AG04450 (cell line): ENCODE data around the gene LRRC32. TPM values are rescaled to one million over a fixed set of nuclear protein-coding genes. Genes with fewer than 3 reads are reported as not detected.

Source experiments
- CTCF ChIA-PET: fragments of 300-600, 350-600 bp; formaldehyde crosslinking; extraction: SDS; loops from one replicate; lab custom pipeline; 2022; ENCODE audit warnings: antibody characterized with exemption, inconsistent platforms; lab: Charles Lee
- POLR2A ChIA-PET: fragments of 350-600 bp; formaldehyde crosslinking; extraction: SDS; loops from one replicate; lab custom pipeline; 2021; ENCODE audit warnings: antibody characterized with exemption, inconsistent platforms; lab: Yijun Ruan, JAX
- DNase-seq: peaks from one replicate; pipeline ENCODE4 v3.0.0-alpha.2; 2011; ENCODE audit warnings: low read depth, low spot score
- H3K27ac ChIP-seq: one replicate; pipeline ENCODE4 v1.5.1; 2012; ENCODE audit warnings: low read depth, low read length, control low read depth
- H3K27me3 ChIP-seq: one replicate; pipeline ENCODE4 v1.6.0; 2012; ENCODE audit warnings: low read length; ENCODE audit not compliant: control insufficient read depth, insufficient read depth
- H3K4me3 ChIP-seq: 2 replicates; pipeline ENCODE4 v1.5.1; 2011; ENCODE audit warnings: mild to moderate bottlenecking, low read depth, low read length, control low read depth
- H3K9me3 ChIP-seq: 2 replicates; pipeline ENCODE4 v1.5.1; 2012; ENCODE audit warnings: low read length; ENCODE audit not compliant: control insufficient read depth, insufficient read depth
- polyA plus RNA-seq: library from polyadenylated mRNA; depleted of rRNA; stranded (reverse); fragments of >200 nt; gene quantifications from 2 replicates; pipeline ENCODE4 v1.2.3, GENCODE V29; 2011
- TF ChIP-seq, protein P1 (sequence below): IDR thresholded peaks from 2 replicates; pipeline ENCODE4 v1.5.1; 2011; ENCODE audit warnings: low read depth, low read length, control low read depth, inconsistent platforms

LRRC32 gene
- polyA plus RNA-seq, 1 experiment, result 10.9 TPM

GRCh38 chr11:76716268-76716667 is 45.7 kb upstream of the LRRC32 start:
- no peak for DNase-seq
- TF ChIP-seq, protein P1, sequence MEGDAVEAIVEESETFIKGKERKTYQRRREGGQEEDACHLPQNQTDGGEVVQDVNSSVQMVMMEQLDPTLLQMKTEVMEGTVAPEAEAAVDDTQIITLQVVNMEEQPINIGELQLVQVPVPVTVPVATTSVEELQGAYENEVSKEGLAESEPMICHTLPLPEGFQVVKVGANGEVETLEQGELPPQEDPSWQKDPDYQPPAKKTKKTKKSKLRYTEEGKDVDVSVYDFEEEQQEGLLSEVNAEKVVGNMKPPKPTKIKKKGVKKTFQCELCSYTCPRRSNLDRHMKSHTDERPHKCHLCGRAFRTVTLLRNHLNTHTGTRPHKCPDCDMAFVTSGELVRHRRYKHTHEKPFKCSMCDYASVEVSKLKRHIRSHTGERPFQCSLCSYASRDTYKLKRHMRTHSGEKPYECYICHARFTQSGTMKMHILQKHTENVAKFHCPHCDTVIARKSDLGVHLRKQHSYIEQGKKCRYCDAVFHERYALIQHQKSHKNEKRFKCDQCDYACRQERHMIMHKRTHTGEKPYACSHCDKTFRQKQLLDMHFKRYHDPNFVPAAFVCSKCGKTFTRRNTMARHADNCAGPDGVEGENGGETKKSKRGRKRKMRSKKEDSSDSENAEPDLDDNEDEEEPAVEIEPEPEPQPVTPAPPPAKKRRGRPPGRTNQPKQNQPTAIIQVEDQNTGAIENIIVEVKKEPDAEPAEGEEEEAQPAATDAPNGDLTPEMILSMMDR, result no peak
- ChIA-PET CTCF (interaction anchor here (1.4 kb wide), 1 partner anchor 203 kb away, joined by 6 read pairs; no protein-coding TSS in a partner anchor), POLR2A (no interaction called here)
- Histone ChIP-seq H3K9me3 (no peaks in the 10 kb centered on the region; the same call in 1 of the 2 replicates), H3K27ac (no peak overlapping the region), H3K27me3 (peaks cover 16% of the 10 kb centered on the region), H3K4me3 (no peak overlapping the region)

DNA sequence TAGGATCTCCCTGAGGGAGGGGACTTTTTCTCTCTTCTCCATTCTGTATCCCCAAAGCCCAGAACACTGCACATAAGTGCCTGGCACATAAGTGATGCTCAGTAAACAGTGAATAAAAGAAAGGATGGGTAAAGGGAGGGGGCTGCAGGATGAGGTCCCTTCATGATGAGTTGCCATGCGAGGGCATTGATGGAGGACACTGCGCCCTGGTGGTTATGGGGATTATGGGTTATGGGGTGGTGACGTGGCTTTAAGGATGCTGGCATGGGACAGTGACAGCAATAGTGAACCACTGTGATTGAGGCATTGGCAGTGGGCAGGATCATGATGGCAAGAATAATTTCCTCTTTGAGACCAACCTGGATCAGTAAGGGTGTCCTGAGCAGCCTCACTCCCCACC is 43.9 kb upstream of the LRRC32 start:
- Histone ChIP-seq H3K27ac (no peak overlapping the region), H3K4me3 (no peak overlapping the region), H3K27me3 (peaks cover 17% of the 10 kb centered on the region), H3K9me3 (no peaks in the 10 kb centered on the region; the same call in 1 of the 2 replicates)
- TF ChIP-seq, protein P1, result no peak
- POLR2A ChIA-PET, result no interaction called here
- CTCF ChIA-PET, result interaction anchor here (0.7 kb wide), 1 partner anchor 115 kb away, joined by 3 read pairs; no protein-coding TSS in a partner anchor
- no peak for DNase-seq

DNA sequence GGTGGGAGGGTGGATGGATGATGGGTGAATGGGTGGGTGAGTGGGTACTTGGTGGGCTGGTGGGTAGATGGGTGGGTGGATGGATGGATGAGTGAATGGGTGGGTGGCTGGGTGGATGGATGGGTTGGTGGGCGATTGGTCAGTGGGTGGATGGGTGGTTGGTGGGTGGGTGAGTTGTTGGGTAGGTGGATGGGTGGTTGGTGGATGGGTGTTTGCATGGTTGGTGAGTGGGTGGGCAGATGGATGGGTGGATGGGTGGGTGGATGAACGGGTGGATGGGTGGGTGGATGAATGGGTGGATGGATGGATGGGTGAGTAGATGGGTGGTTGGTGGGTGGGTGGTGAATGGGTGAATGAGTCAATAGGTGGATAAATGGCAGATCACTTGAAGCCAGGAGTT is 43.0 kb upstream of the LRRC32 start:
- Histone ChIP-seq H3K27ac (no peak overlapping the region), H3K9me3 (no peaks in the 10 kb centered on the region; the same call in 1 of the 2 replicates), H3K4me3 (no peak overlapping the region), H3K27me3 (peaks cover 20% of the 10 kb centered on the region)
- TF ChIP-seq, protein P1, result no peak
- no peak for DNase-seq
- ChIA-PET POLR2A (no interaction called here), CTCF (no interaction called here)

- H3K9me3 ChIP-seq, result no peaks in the 10 kb centered on the region; the same call in 1 of the 2 replicates
- ChIA-PET POLR2A (no interaction called here), CTCF (no interaction called here)
- no peak overlapping the region for H3K4me3 ChIP-seq
- H3K27ac ChIP-seq, result no peak overlapping the region
- TF ChIP-seq, protein P1, result no peak
- peaks cover 15% of the 10 kb centered on the region for H3K27me3 ChIP-seq
- DNase-seq, result no peak
Measured at GRCh38 chr11:76712125-76712524, 41.6 kb upstream of the LRRC32 start.

DNA sequence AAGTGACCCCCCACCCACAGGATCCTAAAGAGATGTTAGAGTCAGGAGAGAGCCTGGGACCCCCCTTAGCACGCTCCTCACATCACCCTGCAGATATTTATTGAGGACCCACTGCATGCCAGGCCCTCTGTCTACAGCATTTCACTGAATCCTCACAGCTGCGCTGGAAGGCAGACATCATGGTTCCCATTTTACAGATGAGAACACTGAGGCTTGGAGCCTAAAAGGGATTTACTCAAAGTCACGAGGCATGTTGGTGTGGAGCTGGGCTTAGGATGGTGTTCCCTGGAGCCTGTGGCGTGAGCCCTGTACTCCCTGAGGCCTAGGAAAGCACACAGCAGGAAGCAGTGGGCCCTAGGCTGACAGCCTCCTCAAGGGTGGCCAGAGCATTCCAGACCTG is 39.2 kb upstream of the LRRC32 start:
- CTCF ChIA-PET, result no interaction called here
- Histone ChIP-seq H3K27ac (no peak overlapping the region), H3K27me3 (peaks cover 10% of the 10 kb centered on the region), H3K4me3 (no peak overlapping the region), H3K9me3 (peaks cover 3% of the 10 kb centered on the region)
- POLR2A ChIA-PET, result no interaction called here
- DNase-seq, result no peak
- TF ChIP-seq, protein P1, result no peak
